Measurements from ENCODE around the gene ENHO.

Gene ENHO

DNA sequence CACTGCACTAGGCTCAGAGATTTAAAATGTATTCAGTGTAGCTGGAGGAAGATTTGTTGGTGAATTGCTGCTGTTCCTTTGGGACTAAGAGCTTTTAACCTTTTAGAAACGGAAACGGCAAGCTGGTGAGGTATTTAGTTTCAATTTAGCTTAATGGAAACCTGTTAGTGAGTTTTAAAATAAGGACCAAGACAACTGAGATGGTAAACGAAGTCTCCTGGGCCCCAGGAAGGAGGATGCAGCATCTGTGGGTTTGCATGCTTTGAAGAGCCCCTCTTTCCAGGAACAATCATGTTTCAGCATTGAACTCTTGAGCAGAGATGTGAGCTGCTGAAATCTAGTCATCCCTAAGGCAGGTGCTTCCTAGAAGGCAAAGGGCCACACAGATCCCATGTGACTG is 47.7 kb downstream of the ENHO start:
- DNase-seq (ENCODE audit: low read depth in 2 of 2) = no peak

Measured in stimulated activated CD4-positive, alpha-beta T cell treated with anti-CD3 and anti-CD28 coated beads, Interleukin-15, amount 100 ng/mL, for 48 hours (primary cell).